GM23248 (cell line): Measurements from ENCODE around the gene BCL2L12. TPM values are rescaled to one million over a fixed set of nuclear protein-coding genes. Genes with fewer than 3 reads are reported as not detected.

ENCODE experiments used
- DNase-seq: peaks from one replicate; pipeline ENCODE4 v3.0.0-alpha.2; 2015
- H2AFZ ChIP-seq: fragments of 200-600 bp; sonication (generic); 2 replicates; pipeline ENCODE4 v1.6.1; 2016; ENCODE audit warnings: antibody characterized with exemption
- H3F3A ChIP-seq: fragments of 200-600 bp; sonication (generic); 2 replicates; pipeline ENCODE4 v1.6.1; 2016; ENCODE audit warnings: mild to moderate bottlenecking, antibody characterized with exemption, mixed run types; ENCODE audit not compliant: insufficient read depth
- H3K27ac ChIP-seq: fragments of 200-600 bp; sonication (generic); 2 replicates; pipeline ENCODE4 v1.5.1; 2016; ENCODE audit warnings: mild to moderate bottlenecking
- H3K27me3 ChIP-seq: fragments of 200-600 bp; sonication (generic); replicated peaks from 2 replicates; pipeline ENCODE4 v1.6.1; 2016; ENCODE audit warnings: mild to moderate bottlenecking; ENCODE audit not compliant: insufficient read depth
- H3K36me3 ChIP-seq: fragments of 200-600 bp; sonication (generic); 2 replicates; pipeline ENCODE4 v1.6.1; 2016; ENCODE audit warnings: low read depth, mild to moderate bottlenecking
- H3K4me1 ChIP-seq: fragments of 200-600 bp; sonication (generic); 2 replicates; pipeline ENCODE4 v1.6.1; 2016; ENCODE audit warnings: mild to moderate bottlenecking; ENCODE audit not compliant: insufficient read depth
- H3K4me2 ChIP-seq: fragments of 200-600 bp; sonication (generic); one replicate; pipeline ENCODE4 v1.6.1; 2016; ENCODE audit warnings: mild to moderate bottlenecking; ENCODE audit not compliant: unreplicated experiment
- H3K4me3 ChIP-seq: fragments of 200-600 bp; sonication (generic); 2 replicates; pipeline ENCODE4 v1.5.1; 2016; ENCODE audit warnings: mild to moderate bottlenecking
- H3K79me2 ChIP-seq: fragments of 200-600 bp; sonication (generic); 2 replicates; pipeline ENCODE4 v1.6.1; 2016; ENCODE audit warnings: mild to moderate bottlenecking; ENCODE audit not compliant: insufficient read depth
- H3K9ac ChIP-seq: fragments of 200-600 bp; sonication (generic); 2 replicates; pipeline ENCODE4 v1.6.1; 2016; ENCODE audit warnings: mild to moderate bottlenecking
- H3K9me2 ChIP-seq: fragments of 200-600 bp; sonication (generic); 2 replicates; pipeline ENCODE4 v1.6.1; 2016; ENCODE audit warnings: mixed run types, mild to moderate bottlenecking, moderate library complexity; ENCODE audit not compliant: insufficient read depth
- H3K9me3 ChIP-seq: fragments of 200-600 bp; sonication (generic); one replicate; pipeline ENCODE4 v1.6.1; 2017; ENCODE audit warnings: low read depth
- H4K20me1 ChIP-seq: fragments of 200-600 bp; sonication (generic); 2 replicates; pipeline ENCODE4 v1.6.0; 2016; ENCODE audit not compliant: insufficient read depth
- EZH2 ChIP-seq: fragments of 200-600 bp; sonication (generic); IDR thresholded peaks from 2 replicates; pipeline ENCODE4 v1.6.1; 2018; ENCODE audit warnings: antibody characterized with exemption, mild to moderate bottlenecking; ENCODE audit not compliant: insufficient read depth, poor library complexity, severe bottlenecking
- EZH2phosphoT487 ChIP-seq: fragments of 200-600 bp; sonication (generic); IDR thresholded peaks from 2 replicates; pipeline ENCODE4 v1.6.1; 2018; ENCODE audit warnings: antibody characterized with exemption, moderate library complexity, mild to moderate bottlenecking, low read depth; ENCODE audit not compliant: insufficient read depth
- WGBS, 2 experiments: methylation state at CpG; one replicate each; pipeline ENCODE4 v1.1.6; 2015 to 2017; ENCODE audit warnings: low lambda C conversion rate in 2 of 2, low coverage in 1 of 2; ENCODE audit errors: missing lambda C conversion rate in 2 of 2; 5-methylcytosine and 5-hydroxymethylcytosine counted together
- in situ Hi-C: fragments of 300-500 bp; cut with MboI; formaldehyde crosslinking; loops from 2 replicates; pipeline ENCODE4 v1.15.0; 2020
- polyA plus RNA-seq: library from polyadenylated mRNA; unstranded; fragments of >200 nt; fragmentation: Nextera tagmentation; extraction: Ambion mirVana; gene quantifications from 2 replicates; pipeline ENCODE4 v1.2.1, GENCODE V29; 2016
- total RNA-seq: library from RNA; depleted of rRNA; stranded (reverse); fragments of >200 nt; shearing (Covaris generic); gene quantifications from 2 replicates; pipeline ENCODE4 v1.2.3, GENCODE V29; 2014

The BCL2L12 gene
- total and polyA plus RNA-seq, 2 experiments from 2014 or later = 9.5 to 16.6 TPM

- Histone ChIP-seq H3K36me3 (peaks cover 2% of the 10 kb centered on the region; the same call in 1 of the 2 replicates), H3K27me3 (no peaks in the 10 kb centered on the region), H2AFZ (no peak overlapping the region), H3K9me3 (no peaks in the 10 kb centered on the region), H3K79me2 (0 out of 2 replicates have a peak, but pooled peaks cover 6% of the 10 kb centered on the region), H3K4me2 (no peak overlapping the region), H3K4me3 (no peak overlapping the region), H3F3A (peaks cover 13% of the 10 kb centered on the region), H3K4me1 (peaks cover under 1% of the 10 kb centered on the region; the same call in 1 of the 2 replicates), H3K27ac (no peak overlapping the region), H3K9me2 (no peaks in the 10 kb centered on the region), H3K9ac (no peak overlapping the region), H4K20me1 (no peaks in the 10 kb centered on the region)
- in situ Hi-C loops = no loop called here
- TF ChIP-seq EZH2phosphoT487 (no peak), EZH2 (no peak)
- WGBS, 2 experiments = 86 to 87% methylated on average over 17 to 27 of the region's 27 CpGs
- no peak for DNase-seq
Observed at GRCh38 chr19:49624967-49625910, 40.5 kb upstream of the BCL2L12 start.

- no peak overlapping the region for H3K4me3 ChIP-seq
- TF ChIP-seq EZH2phosphoT487 (no peak), EZH2 (no peak)
- in situ Hi-C loops = no loop called here
- H3K4me1 ChIP-seq = peaks cover 9% of the 10 kb centered on the region
- H3K9ac ChIP-seq = no peak overlapping the region
- H3K36me3 ChIP-seq = no peaks in the 10 kb centered on the region; the same call in 1 of the 2 replicates
- no peaks in the 10 kb centered on the region for H3K27me3 ChIP-seq
- no peak for DNase-seq
- no peak overlapping the region for H3K27ac ChIP-seq
- no peaks in the 10 kb centered on the region for H3K9me2 ChIP-seq
- no peak overlapping the region for H3K4me2 ChIP-seq
- 84 to 86% methylated on average over 7 to 11 of the region's 11 CpGs for WGBS, 2 experiments
- no peak overlapping the region for H2AFZ ChIP-seq
- no peaks in the 10 kb centered on the region for H4K20me1 ChIP-seq
- H3K9me3 ChIP-seq = no peaks in the 10 kb centered on the region
- 0 out of 2 replicates have a peak, but pooled peaks cover 4% of the 10 kb centered on the region for H3K79me2 ChIP-seq
- peaks cover 21% of the 10 kb centered on the region for H3F3A ChIP-seq
Observed at GRCh38 chr19:49626226-49626625, 39.5 kb upstream of the BCL2L12 start.

- Histone ChIP-seq H3K27me3 (no peaks in the 10 kb centered on the region), H2AFZ (no peak overlapping the region), H3K4me3 (no peak overlapping the region), H3K9me2 (no peaks in the 10 kb centered on the region), H3K4me1 (peaks cover 9% of the 10 kb centered on the region), H3K9ac (no peak overlapping the region), H3K36me3 (no peaks in the 10 kb centered on the region; the same call in 1 of the 2 replicates), H3K27ac (no peak overlapping the region), H4K20me1 (no peaks in the 10 kb centered on the region), H3F3A (peaks cover 39% of the 10 kb centered on the region), H3K9me3 (no peaks in the 10 kb centered on the region), H3K79me2 (no peaks in the 10 kb centered on the region), H3K4me2 (no peak overlapping the region)
- TF ChIP-seq EZH2 = no peak
- TF ChIP-seq EZH2phosphoT487 = no peak
- WGBS, 2 experiments = 66 to 73% methylated on average over 9 of the region's 9 CpGs
- in situ Hi-C loops = no loop called here
- no peak for DNase-seq
Observed at GRCh38 chr19:49629659-49630058, 36.1 kb upstream of the BCL2L12 start.

- H3K27me3 ChIP-seq = no peaks in the 10 kb centered on the region
- no peaks in the 10 kb centered on the region for H3K9me2 ChIP-seq
- H3K36me3 ChIP-seq = peaks cover 7% of the 10 kb centered on the region; the same call in 1 of the 2 replicates
- no peak overlapping the region for H2AFZ ChIP-seq
- H3K9ac ChIP-seq = no peak overlapping the region; the same call in 1 of the 2 replicates
- peak; percentile 39 for DNase-seq
- no peak for TF ChIP-seq EZH2
- no peak for TF ChIP-seq EZH2phosphoT487
- H3K79me2 ChIP-seq = no peaks in the 10 kb centered on the region
- no peaks in the 10 kb centered on the region for H3K9me3 ChIP-seq
- WGBS, 2 experiments = 5 to 9% methylated on average over 6 to 9 of the region's 9 CpGs
- peaks cover 39% of the 10 kb centered on the region for H3F3A ChIP-seq
- H3K4me1 ChIP-seq = peaks cover 9% of the 10 kb centered on the region
- H4K20me1 ChIP-seq = no peaks in the 10 kb centered on the region
- in situ Hi-C loops = no loop called here
- H3K4me3 ChIP-seq = no peak overlapping the region
- H3K27ac ChIP-seq = peak overlapping the region; percentile 17
- peak overlapping the region; percentile 3 for H3K4me2 ChIP-seq
Observed at GRCh38 chr19:49631014-49631588, 34.6 kb upstream of the BCL2L12 start.
